Activated T-helper 9 cell treated with anti-CD3 and anti-CD28 coated beads, Interleukin-2, amount 50 U/mL, for 16 hours (primary cell): ENCODE data around the gene BCAN.
A peak's percentile ranks its signal among the peaks of the same experiment; 100 is the strongest.

Source experiments
- DNase-seq: peaks from one replicate; pipeline ENCODE4 v3.0.0-alpha.2; 2020; ENCODE audit warnings: low read depth

The BCAN gene

DNA sequence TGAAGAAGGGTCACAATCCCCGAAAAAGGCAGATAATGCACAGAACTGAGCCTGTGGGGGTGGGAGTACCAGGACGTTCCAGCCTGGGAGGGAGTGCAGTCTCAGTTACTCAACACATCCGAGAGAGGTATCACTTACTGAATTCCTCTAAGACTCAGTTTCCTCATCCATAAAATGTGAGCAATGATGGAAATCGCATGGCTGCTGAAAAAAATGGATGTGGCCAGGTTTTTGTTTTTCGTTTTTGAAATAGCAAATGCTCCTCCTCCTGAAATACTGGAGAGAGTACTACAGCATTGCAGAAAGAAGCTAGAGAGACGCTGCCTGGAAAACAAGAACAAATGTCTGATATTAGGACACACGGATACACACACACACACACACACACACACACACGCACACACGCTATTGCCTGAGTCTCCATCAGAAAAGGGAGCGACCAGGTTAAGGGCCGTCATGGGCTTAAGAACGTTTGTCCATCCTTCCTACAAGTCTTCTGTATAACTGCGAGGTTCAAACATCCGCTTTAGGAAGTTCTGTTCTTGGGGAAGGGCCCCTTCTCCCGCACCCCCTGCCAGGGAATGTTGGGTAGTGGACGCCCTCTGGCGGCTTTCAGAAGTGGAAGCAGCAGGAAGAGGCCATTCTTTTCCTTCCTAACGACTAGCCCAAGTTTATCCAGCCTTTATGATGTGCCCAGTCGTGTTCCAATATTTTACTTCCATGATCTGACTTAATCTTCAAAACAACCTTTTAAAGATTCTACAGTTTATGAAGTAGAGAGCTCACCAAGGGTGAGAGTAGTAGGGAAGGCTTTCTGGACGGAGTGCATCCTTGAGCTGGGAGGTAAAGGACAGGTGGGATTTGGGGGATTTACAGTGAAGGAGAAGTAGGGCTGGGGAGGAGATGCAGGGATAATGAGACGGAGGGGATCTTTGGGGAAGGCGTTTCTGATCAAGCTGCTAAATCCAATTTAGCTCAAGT, 36.0 kb downstream of the BCAN start:
- DNase-seq = no peak

DNA sequence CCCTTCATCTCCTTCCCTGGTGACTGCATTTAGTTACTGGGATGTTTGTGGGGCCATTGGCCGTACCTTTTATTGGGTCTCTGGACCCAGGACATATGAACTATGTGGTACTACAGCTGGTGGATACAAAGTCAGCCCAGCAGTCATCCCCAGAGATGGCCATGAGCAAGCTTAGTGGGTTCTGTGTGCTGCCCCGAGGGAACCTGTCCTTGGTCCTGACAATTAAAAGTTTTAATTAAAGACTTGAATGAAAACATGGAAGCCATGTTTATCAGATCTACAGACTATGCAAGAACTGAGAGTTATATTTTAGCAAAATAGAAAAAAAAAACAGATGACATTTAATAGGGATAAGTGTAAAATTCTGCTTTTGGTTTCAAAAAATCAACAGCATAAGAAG, 38.1 kb downstream of the BCAN start:
- no peak for DNase-seq

DNA sequence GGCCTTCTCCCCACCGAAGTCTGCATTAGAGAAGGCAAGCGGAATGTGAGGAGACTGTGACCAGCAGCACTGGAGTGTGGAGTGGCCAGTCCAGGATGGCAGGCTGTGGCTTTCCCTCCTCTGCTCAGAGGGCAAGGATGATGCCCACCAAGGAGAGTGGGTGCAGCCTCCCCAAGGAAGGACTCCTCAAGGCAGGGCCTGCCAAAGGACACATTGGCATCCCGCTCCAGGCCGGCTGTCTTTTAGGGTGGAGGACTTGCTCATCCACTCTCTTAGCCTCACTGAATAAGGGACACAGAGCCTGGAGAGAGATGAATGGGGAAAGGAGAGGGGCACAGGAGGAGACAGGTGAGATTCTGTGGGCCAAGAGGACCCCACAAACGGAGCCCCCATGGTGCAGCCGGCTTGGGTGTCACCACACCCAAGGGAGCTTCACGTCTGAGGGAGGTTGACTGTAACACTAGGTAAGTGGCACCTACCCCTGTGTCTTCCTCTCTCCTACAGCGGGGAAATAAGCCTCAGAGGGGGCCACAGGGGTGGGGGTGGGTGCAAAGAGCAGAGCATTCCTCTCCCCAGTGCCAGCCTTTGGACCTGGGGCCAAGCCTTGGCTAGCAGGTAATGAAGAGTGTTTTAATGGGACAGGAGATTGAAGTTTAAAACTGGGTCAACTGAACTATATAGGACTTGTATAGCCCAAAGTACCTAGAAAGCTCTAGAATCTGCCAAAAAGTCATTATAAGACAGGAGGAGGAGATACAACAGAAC, 39.5 kb downstream of the BCAN start:
- no peak for DNase-seq

DNA sequence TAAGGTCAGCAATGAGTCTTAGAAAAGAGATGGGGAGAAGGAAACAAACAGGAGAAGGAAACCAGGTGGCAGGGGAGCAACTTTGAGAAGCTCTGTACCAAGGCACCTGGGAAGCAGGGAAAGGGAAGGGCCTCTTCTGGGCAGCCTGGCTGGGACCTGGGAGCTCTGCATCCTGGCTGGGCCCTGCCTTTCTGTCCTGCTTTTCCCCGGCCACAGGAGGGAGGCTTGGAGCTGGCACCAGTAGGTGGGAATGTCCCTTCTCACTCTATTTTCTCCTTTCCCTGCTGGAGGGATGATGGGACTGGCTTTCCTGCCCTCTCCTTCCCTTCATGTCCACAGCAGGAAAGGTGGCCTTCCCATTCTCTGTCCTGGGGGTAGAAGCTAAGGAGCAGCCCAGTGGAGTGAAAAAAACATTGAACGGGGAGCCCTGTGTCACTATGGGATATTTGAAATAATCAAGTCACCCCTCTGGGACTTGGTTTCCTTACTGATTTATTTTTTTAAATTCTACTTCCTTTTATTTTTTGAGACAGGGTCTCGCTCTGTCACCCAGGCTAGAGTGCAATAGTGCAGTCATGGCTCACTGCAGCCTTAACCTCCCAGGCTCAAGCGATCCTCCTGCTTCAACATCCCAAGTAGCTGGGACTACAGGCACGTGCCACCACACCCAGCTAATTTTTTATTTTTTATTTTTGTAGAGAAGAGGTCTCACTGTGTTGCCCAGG, 40.4 kb downstream of the BCAN start:
- DNase-seq = no peak

DNA sequence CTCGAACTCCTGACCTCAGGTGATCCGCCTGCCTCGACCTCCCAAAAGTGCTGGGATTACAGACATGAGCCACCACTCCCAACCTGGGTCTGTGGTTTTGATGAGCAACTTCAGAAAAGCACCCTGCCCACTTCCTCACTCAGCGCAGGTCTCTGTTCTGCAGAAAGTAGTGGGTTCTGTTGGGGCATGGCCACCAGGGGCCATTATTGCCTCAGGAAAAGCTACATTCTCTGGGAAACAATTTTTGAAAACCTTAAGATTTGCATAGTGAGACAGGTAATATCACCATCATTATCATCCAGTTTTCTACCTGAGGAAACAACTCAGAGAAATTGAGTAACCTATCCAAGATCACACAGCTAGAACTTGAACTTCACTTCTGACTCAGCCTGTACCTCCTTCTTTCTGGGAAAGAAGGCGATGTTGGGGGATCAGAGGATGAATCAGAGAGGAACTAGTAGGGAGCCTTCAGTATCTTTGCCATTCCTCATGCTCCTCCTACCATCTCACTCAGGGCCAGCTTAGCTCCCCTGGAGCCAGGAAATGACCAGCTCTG, 42.4 kb downstream of the BCAN start:
- DNase-seq = no peak

DNA sequence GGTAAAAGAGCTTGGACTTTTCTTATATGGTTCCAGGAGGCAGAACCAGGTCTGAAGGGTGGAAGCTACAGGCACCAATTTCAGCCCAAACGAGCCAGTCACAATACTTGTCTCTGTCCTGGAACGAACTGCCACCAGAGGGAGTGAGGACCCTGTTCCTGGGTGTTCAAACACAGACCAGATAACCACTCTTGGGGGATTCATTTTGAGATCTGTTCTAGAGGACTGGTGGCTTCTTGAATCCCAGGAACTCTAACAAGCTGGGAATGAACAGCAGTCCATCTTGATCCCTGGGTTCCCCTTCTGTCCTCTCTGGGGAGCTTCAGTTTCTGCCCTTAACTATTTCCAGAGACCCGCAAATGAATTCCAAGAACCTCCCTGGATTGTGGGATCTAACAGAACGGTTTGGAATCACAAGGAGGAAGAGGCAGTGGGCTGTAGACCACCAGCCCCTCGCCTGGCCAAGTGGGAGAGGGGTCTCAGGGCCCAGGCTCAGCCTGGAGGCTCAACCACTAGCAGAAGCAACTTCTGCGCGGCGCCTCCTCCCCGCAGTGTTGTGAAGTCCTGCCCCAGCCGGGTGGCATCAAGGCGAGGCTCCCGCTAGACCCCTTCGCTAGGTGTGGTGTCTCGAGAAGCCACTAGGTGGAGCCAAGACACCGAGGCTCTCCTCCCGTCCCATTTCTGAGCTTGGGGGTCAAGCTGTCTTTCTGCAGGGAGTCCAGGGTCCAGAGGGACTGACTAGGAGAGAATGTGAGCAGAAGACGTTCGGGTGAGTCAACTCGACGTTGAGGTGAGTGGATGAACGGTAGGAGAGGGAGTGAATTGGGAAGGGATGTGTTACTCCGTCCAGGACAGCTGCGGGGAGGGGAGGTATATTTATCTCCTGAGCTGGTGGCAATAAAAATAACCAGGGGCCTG, 47.4 kb downstream of the BCAN start:
- DNase-seq = peak; percentile 60

DNA sequence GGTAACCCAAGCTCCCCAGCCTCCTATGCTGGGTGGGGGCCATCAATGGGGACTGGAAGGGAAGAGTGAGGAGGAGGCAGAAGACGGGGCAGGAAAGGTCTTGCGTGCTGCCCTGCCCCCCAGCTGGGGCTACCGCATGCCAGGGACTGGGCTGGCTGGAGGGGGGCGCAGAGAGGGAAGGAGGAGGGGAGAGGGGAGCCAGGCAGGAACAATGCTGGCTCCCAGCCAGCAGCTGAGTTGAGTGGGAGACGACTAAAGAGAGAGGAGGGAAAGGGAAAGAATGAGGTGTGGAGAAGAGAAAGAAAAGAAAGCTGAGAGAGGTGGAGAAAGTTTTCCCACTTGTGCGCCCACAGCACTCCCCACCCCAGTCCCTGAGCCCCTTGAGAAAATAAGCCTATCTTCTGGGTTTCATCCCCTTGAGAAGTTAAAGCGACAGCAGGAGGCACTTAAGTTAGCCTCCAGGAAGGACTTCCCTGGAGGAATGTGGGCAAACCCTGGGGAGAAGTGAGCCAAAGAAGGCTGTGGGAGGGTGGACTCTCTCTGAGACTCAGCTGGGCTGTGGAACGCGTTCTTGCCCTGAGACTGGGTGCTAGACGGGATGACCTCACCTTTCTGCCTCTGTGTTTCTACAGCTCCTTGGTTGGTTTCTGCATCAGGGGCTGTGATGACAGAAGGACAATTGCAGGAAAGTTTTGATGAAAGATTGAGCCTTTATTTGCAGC, 48.2 kb downstream of the BCAN start:
- DNase-seq = no peak

DNA sequence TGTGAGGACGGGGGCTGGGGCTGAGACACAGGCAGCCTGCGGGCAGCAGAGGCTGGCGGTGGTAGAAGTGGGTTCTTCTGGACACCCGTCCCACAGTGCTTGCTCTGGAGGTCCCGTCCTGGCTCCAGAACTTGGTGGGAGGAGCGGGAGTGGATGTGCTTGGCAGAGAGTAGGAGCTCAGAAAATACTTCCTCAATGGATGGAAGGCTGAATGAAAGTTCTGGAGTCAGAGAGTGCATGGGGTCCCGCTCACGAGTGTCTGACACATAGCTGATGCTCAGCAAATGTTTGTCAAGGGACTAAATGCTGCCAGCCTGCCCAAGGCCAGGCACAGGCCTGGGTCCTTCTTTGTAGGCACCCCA, 48.7 kb downstream of the BCAN start:
- no peak for DNase-seq

DNA sequence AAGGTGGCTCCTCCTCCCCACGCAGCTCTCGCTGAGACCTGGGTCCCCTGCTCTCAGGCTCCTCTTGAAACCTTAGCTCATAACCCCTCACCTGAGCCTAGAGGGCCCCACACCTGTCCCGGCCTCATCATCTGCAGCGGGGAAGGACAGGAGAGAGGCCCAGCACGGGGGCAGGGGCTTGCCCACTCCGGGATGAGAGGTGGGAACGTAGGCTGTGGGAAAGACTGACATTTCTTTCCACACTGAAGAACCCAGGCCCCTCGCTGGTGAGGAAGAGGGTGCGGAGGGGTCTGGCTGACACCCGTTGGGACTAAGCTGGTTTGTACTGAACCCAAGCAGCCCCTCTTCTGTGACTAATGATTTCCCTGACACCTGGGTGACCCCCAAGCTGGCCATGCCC, 49.3 kb downstream of the BCAN start:
- no peak for DNase-seq

DNA sequence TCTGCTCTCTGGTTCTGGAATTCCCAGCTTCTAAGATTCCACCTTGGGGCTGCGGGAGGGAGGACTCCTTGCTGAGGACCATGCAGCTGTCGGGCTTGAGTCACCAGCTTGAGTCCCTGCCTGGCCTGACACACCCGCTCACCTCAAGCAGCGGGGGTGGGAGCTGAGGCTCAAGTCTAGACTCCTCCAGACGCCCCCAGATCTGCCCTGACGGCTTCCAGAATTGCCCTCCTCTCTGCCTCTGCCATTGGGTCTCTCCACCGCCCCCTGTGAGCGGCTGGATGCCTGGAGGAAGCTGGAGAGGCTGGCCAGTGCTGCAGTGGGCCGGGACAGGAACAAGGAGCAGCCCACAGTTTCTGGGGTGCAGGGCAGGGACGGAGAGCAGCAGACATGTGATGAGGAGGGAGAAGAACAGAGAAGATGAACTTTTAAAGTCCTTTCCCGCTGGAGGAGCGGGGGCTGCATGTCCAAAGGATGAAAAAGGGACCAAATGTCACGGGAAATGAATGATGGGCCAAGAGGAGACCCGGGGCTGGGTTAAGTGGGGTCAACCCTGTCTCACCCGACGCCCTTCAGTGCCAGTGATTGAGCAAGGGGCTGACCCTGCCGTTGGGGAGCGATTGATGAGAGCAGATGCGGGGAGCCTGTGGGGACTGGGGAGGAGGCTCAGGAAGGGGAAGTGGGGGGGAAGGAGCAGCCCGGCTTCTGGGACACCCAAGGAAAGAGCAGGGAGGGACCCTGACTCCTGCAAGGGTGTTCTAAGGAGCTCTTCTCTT, 49.9 kb downstream of the BCAN start:
- DNase-seq = no peak

DNA sequence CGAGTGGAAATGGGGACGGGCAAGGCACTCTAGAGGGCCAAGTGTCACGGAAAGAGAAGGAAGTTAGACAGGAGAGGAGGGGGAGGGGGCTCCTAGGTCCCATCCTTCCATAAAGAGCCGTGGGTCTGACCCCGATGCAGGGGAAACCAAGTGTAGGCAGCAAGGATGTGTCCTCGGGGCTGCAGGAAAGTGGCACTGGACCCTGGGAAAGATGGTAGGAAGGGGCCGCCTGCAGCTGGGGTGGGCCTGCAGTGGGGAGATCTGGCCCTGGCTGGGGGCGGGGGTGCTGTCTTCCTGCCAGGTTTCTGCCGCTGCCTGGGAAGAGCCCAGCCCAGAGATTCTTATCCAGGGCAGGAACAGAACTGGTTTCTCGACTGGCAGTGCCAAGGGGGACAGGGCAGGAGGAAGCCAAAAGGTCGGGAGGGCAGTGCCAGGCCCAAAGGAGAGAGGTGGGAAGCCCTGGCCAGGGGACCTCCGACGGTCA, 50.6 kb downstream of the BCAN start:
- DNase-seq = no peak

DNA sequence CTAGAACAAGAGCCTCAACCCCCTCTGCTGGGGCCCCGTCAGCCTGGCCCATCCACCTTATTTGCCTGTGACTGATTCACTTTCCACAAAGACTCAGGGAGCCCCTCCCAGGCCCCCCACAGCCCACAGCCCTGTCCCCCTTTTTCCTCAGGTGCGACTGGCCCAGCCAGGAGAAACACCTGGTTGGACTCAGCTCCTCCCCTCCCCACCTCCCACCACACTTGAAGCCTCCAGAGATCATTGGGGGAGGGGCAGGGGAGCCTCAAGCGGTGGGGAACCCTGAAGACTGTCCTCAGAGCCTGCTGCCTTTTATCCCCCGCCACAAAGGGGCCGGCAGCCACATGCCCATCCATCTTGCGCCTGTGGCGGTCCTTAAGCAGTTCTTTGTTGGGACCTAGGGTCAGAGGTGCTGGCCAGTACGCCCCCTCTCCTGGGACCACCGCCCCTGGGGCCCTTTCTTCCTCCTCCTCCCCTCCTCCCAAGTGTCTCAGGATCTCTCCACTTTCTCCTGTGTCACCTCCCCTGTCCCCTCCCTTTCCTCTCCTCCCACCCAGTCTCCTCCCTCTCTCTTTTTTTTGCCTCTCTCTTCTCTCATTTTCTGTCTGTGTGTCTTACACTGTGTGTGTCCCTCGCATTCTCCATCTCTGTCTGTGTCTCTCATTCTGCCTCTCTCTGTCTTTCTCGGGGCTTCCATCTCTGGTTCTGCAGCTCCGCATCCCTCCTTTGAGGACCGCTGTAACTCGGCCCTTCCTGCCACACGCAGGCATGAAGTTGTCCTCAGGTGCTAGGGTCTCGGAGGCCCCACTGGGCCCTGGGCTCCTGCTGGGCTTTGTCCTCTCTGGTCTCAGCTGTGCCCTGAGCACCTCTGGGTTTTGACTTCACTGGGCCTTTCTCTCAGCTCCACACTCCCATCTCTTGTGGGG, 51.3 kb downstream of the BCAN start:
- no peak for DNase-seq

DNA sequence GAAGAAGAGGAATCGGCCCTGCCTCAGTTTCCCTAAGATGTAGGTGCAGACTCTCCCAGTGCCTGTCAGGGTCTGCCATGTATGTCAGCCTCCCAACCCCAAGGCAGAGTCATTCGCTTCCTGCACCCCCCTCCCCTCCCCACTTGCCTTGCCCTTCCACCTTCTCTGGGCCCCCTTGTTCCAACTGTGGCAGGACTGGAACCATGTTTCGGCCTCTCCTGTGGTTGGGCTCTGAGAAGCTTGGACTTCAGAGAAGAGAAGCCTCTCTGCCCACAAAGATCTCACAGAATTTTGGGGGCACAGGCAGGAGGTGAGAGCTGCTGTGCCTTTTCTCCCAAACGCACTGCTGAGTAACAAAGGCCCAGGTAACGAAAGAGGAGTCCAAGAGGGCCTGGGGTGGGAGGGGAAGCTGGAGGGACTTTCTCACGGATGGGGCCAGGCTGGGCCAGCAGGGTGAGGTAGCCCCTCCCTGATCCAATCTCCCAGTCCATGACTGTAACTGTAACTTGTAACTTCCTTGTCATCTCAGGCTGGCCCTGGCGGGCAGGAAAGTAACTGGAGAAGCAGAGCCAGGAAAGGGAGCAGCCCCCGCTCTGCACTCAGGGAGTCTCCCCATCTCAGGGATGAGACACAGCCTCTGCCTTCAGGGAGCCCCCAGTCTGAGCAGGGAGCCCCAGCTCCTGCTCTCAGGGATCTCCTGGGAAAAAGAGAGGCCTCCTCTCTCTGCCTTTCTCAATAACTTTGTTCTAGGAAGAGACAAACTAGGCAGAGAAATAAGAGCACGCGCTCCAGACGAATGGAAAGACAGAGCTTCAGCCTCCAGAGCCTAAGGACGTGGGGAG, 52.2 kb downstream of the BCAN start:
- DNase-seq = no peak

DNA sequence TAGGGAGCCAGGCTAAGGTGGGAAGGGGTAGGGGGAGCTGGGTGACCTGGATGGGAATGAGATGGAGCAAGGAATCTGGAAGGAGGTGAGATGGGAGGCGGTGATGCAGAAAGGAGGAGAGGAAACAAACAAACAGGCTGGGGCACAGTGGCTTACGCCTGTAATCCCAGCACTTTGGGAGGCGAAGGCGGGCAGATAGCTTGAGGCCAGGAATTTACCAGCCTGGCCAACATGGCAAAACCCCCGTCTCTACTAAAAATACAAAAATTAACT, 52.7 kb downstream of the BCAN start:
- no peak for DNase-seq

DNA sequence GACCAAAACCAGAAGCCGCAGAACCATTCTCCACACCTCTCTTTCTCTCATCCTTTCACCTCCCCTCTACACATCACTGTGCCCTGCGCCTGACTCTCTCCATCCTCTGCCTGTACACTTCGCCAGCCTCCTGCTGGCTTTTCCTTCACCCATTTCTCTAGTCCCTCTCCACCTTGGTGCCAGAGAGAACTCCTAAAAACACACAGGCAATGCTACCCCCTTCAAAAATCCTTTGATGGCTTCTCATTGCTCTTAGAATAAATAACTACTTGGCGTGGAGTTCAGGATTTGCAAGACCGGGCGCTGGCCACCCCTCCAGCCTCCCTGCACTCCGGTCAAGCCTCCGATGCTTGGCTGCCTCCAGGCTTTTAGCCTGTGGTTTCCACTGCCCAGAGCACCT, 54.8 kb downstream of the BCAN start:
- DNase-seq = no peak

DNA sequence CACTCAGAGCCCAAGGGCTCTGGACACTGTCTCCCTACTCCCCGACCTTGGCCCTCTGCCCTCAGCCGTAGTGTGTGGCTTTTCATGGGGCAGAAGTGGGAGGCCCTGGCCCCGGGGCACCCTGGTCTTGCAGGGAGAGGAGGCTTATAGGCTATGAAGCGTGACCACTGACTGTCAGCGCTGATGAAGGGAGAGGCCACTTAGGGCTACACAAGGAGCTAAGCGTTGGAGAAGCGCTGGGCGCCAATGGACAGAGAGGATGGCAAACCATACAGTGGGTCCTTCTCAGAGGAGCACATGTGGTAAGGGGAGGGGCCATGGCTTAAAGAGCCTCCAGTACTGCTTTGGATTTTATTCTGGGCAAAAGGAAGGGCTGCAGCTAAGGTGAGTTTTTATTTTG, 55.6 kb downstream of the BCAN start:
- DNase-seq = no peak

DNA sequence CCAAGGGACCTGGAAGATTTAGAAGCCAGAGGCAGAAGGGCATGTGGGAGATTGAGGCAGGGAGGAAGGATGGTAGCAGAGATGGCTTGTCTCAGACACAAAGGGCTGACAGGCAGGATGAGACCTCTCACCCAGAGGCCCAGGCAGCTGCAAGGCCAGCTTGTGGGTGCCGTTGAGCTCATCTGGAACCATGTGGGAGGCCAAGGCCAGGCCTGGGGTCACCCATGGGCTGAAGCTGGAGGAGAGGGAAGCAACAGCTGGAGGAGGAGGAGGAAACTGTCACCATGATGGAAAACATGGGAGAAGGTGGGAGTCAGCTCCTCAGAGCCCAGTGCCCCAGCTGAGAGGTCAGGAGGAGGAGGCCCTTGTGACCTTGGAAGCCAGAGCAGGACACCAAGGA, 57.1 kb downstream of the BCAN start:
- DNase-seq = no peak
